Measurements from ENCODE around the gene EIF2B2.

DNA sequence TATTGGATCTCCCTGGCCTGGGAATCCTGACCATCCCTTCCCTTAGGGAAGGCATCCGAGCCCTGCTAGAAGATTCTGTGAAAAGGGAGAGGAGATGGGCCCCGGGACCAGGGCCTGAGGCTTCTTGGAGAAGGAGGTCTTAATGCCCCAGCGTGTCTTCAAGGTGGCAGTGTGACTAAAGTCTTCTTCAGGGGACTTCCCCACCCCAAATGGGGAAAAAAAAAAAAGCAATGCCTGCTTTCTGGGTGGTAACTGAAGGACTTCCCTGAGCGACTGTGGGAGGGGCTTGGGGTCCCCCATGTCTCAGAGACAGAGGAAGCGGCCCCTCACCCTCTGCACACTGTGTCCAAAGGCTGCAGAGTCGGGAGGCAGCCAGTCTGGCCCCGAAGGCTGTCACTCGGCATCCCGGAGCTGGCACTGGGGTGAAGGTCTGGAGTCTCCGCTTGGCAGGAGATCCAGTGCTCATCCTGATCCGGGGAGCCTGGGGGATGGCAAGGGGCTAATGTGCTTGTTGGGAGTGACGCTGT lies 39.5 kb upstream of the EIF2B2 start:
- TF ChIP-seq, protein P1, sequence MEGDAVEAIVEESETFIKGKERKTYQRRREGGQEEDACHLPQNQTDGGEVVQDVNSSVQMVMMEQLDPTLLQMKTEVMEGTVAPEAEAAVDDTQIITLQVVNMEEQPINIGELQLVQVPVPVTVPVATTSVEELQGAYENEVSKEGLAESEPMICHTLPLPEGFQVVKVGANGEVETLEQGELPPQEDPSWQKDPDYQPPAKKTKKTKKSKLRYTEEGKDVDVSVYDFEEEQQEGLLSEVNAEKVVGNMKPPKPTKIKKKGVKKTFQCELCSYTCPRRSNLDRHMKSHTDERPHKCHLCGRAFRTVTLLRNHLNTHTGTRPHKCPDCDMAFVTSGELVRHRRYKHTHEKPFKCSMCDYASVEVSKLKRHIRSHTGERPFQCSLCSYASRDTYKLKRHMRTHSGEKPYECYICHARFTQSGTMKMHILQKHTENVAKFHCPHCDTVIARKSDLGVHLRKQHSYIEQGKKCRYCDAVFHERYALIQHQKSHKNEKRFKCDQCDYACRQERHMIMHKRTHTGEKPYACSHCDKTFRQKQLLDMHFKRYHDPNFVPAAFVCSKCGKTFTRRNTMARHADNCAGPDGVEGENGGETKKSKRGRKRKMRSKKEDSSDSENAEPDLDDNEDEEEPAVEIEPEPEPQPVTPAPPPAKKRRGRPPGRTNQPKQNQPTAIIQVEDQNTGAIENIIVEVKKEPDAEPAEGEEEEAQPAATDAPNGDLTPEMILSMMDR (IDR thresholded peaks at IDR 0.05) = no peak
- no peak for TF ChIP-seq POLR2AphosphoS5 (IDR thresholded peaks at IDR 0.05)
- no peak for TF ChIP-seq POLR2A (IDR thresholded peaks at IDR 0.05)

Measured in gastroesophageal sphincter (tissue), 3 donors.